ENCODE data around the gene TRAF1. TPM values are rescaled to one million over a fixed set of nuclear protein-coding genes. Genes with fewer than 3 reads are reported as not detected.

Gene TRAF1
- total and polyA plus RNA-seq, 2 of the 13 experiments (the other 11 are each of a cell fraction or from before 2014, with no cell fraction given): 0.44 to 1.0 TPM

- DNase-seq (ENCODE audit: low spot score) (no peak), ATAC-seq (peak; percentile 42), FAIRE-seq (no peak)
- no peak overlapping the region for H3K27ac ChIP-seq (ENCODE audit: extremely low read length, insufficient read depth, low read length)
- ChIA-PET POLR2A (interaction anchor here (1.3 kb wide), 1 partner anchor 179 kb away, joined by 4 read pairs; no protein-coding TSS in a partner anchor), CTCF (ENCODE audit: low intra/inter-chr PET ratio, low total read pairs) (interaction anchor here (2.0 to 2.6 kb wide), 2 partner anchors 179 to 192 kb away, joined by 11 to 40 read pairs; no protein-coding TSS in a partner anchor)
- H3K79me2 ChIP-seq (ENCODE audit: insufficient read depth, low read length): no peaks in the 10 kb centered on the region
- H3K4me2 ChIP-seq (ENCODE audit: low read depth, low read length): peak overlapping the region; percentile 43
- no peak overlapping the region for H2AFZ ChIP-seq (ENCODE audit: low read length)
- H3K27me3 ChIP-seq (ENCODE audit: control insufficient read depth in 1 of 2, insufficient read depth in 2 of 2, low read length in 2 of 2): no peaks in the 10 kb centered on the region
- peak overlapping the region in 1 of 3 experiments; percentile 27; a peak in 1 of 6 replicates for H3K4me3 ChIP-seq (replicated peaks in 1 of 3; ENCODE audit: insufficient read depth in 1 of 3, low read depth in 2 of 3, low read length in 3 of 3)
- no peaks in the 10 kb centered on the region for H4K20me1 ChIP-seq (ENCODE audit: insufficient read depth, low read length)
- no TSS peak for BruUV-seq (replicated peaks)
- H3K9ac ChIP-seq (ENCODE audit: insufficient read depth, low read depth, low read length): no peak overlapping the region
- TF ChIP-seq EZH2 (conservative IDR thresholded peaks at IDR 0.05; ENCODE audit: low read depth, low read length) (no peak), NFYC (CRISPR knock-in tag; IDR thresholded peaks at IDR 0.05) (no peak), ARNT (IDR thresholded peaks at IDR 0.05) (no peak)
- WGBS (ENCODE audit: low lambda C conversion rate): 5% methylated on average over 4 of the region's 4 CpGs
- H3K36me3 ChIP-seq (replicated peaks in 1 of 2; ENCODE audit: control insufficient read depth in 1 of 2, insufficient read depth in 2 of 2, low read length in 2 of 2): no peaks in the 10 kb centered on the region
- H3K9me3 ChIP-seq (ENCODE audit: low read length): no peaks in the 10 kb centered on the region
- peaks cover 20% of the 10 kb centered on the region for H3K4me1 ChIP-seq (ENCODE audit: insufficient read depth, low read length)
- intact Hi-C loops (cut with micrococcal nuclease; ENCODE audit: unreplicated experiment) (loop anchor here (5.0 kb wide), 1 partner anchor 193 kb away; no protein-coding TSS in a partner anchor), in situ Hi-C loops (cut with HindIII; ENCODE audit: extremely low pct_ligation_motif_present, low pct_unique_long_range_greater_than_20kb) (loop anchor here (5.0 kb wide), 1 partner anchor 178 kb away; no protein-coding TSS in a partner anchor)
Observed at GRCh38 chr9:120935383-120935857, 8.8 kb upstream of the TRAF1 start.

GRCh38 chr9:120934281-120934680, 7.7 kb upstream of the TRAF1 start:
- Histone ChIP-seq H3K79me2 (ENCODE audit: insufficient read depth, low read length) (no peaks in the 10 kb centered on the region), H3K9ac (ENCODE audit: insufficient read depth, low read depth, low read length) (no peak overlapping the region), H3K9me3 (ENCODE audit: low read length) (no peaks in the 10 kb centered on the region), H4K20me1 (ENCODE audit: insufficient read depth, low read length) (no peaks in the 10 kb centered on the region), H2AFZ (ENCODE audit: low read length) (no peak overlapping the region), H3K4me3 (replicated peaks in 1 of 3; ENCODE audit: insufficient read depth in 1 of 3, low read depth in 2 of 3, low read length in 3 of 3) (no peak overlapping the region), H3K27me3 (ENCODE audit: control insufficient read depth in 1 of 2, insufficient read depth in 2 of 2, low read length in 2 of 2) (no peaks in the 10 kb centered on the region), H3K36me3 (replicated peaks in 1 of 2; ENCODE audit: control insufficient read depth in 1 of 2, insufficient read depth in 2 of 2, low read length in 2 of 2) (no peaks in the 10 kb centered on the region), H3K27ac (ENCODE audit: extremely low read length, insufficient read depth, low read length) (no peak overlapping the region), H3K4me1 (ENCODE audit: insufficient read depth, low read length) (peaks cover 25% of the 10 kb centered on the region), H3K4me2 (ENCODE audit: low read depth, low read length) (no peak overlapping the region)
- ATAC-seq (no peak), DNase-seq (ENCODE audit: low spot score) (no peak), FAIRE-seq (no peak)
- 20% methylated on average over 3 of the region's 3 CpGs for WGBS (ENCODE audit: low lambda C conversion rate)
- intact Hi-C loops (cut with micrococcal nuclease; ENCODE audit: unreplicated experiment): no loop called here
- POLR2A ChIA-PET: interaction anchor here (1.0 kb wide), 1 partner anchor 141 kb away, joined by 3 read pairs; the partner anchor contains the start of gene FBXW2
- no TSS peak for BruUV-seq (replicated peaks)
- CTCF ChIA-PET (ENCODE audit: low intra/inter-chr PET ratio, low total read pairs): no interaction called here
- in situ Hi-C loops (cut with HindIII; ENCODE audit: extremely low pct_ligation_motif_present, low pct_unique_long_range_greater_than_20kb): no loop called here
- TF ChIP-seq ZKSCAN5 (CRISPR knock-in tag; IDR thresholded peaks at IDR 0.05) (0 out of 2 replicates have a peak, but pooled peaks have one; percentile 40), PAXIP1 (CRISPR knock-in tag; conservative IDR thresholded peaks at IDR 0.05) (no peak), AKAP8 (CRISPR knock-in tag; IDR thresholded peaks at IDR 0.05) (no peak), AFF4 (CRISPR knock-in tag; IDR thresholded peaks at IDR 0.05) (no peak), PRPF4 (IDR thresholded peaks at IDR 0.05; ENCODE audit: low read depth, low read length, poor library complexity, severe bottlenecking) (no peak), ZNF30 (CRISPR knock-in tag; IDR thresholded peaks at IDR 0.05) (no peak)

Data from HepG2 (cell line).